ENCODE results near the gene ARMC9.

The ARMC9 gene

DNA sequence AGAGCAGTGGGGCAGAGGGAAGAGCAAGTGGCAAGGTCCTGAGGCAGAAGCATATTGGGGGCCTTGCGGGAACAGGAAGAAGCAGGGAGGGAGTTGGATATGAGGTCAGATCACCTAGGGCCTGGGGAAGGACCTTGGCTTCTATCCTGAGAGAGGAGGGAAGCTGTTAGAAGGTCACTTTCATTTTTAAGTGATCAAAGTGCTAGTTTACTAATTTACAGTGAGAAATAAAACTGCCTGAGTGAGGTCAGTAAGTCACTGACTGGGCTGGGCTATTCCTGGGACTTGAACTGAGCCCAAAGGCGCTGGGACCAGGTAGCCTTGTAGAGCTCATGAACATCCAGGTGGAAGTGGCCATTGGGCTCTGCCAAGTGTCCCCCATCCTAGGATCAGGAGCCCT is 120.5 kb downstream of the ARMC9 start:
- no peak for DNase-seq

DNA sequence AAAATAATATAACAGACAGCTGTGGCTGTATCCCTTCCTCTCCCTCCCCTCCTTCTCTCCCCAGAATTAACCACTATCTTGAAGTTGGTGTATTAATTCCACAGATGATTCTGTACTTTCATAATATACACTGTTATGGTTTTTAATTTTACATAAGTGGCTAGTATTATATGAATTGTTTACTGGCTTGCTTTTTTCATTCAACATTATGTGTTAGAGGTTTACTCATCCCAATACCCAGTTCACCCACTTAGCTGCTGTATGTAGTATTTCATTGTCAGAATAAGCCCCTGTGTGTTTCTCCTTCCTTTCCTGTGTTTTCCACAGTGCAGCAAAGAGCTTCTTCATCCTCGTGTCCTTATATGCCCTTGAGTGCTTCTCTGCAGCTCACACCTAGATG is 121.4 kb downstream of the ARMC9 start:
- DNase-seq: no peak

DNA sequence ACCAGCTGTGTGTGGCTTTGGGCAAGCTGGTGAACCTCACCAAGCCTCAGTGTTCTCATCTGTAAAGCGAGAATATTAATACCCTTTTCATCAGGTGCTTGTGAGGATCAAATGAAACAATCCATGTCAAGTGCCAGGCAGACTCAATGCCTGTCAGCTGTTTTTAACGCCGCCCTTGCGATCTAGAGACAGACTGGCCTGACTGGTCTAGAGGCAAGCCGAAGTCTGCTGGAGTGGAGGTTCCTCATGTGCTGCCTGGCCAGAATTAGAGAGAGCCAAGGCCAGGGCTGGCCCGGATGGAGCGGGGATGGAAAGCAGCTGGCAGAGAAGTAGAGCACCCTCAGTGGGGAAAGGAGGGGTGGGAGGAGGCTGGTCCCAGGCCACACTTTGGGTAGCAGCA is 122.6 kb downstream of the ARMC9 start:
- DNase-seq: no peak

DNA sequence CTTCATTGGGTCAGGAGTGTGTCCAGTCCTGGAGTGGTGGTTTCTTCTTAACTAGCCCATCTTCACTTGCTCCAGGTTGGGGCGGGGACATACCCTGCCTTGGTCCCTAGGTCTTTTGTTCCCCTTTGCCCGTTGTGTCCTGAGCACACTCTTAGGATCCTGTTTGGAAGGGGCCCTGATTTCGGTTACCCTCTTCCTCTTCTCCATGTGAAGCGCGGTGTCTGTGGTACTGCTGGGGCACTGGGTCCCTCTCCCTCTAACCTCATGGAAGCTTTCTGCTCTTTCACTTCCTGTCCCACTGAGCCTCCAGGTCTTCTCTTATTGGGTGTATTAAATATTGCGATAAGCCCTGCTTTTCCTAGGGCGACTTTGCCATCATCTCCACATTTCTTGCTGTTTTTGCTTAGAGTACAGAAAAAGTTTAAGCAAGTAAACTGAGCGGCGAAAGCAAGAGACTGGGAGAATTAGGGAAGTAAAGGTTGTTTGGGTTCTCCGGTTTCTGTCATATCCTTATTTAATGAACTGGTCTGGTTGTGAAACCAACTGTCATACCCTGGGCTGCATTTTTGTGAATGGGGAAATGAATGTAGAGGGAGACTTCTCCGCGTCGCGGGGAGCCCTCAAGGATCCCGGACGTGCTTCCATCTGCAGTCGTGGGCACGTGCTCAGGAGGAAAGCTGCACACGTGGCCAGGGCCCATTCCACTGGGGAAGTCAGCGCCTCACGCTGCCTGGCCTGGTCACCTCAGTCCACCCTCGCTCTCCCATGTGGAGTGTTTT is 123.3 kb downstream of the ARMC9 start:
- no peak for DNase-seq

DNA sequence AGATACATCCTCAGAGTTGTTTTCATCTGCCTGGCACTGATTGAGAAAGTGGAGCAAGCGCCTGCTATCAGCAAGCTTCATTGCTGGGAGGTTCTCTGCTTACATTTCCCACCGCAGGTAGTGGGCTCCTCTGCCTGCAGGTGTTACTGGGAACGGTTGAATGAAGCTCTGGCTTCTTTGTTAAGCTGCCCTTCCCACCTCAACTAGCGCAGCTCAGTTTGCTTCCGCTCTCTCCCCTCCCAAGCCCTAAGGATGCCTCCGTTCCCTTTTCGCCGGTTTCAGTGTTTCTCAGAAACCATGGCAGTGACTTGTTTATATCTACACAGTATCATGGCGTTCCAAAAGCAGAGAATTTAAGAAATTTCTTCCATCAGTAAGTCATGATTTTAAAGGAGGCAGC is 124.9 kb downstream of the ARMC9 start:
- no peak for DNase-seq

DNA sequence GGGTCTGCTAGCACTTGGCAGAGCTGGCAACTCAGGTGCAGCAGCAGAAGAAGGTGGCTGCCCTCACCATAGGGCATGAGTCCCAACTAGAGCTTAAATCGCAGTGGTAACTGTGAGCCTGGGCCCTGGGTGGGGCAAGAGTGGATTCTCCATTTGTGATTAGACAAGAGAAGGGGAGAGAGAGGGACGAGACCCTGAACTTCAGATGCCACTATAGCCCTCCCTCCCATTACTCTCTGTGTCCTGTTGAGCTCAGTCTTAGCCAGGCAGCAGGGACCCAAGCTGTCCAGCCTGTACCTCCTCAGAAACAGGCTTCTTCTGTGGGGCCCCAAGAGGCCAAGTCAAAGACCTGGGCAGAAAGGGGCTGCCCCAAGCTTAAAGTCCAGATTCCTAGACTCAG is 127.4 kb downstream of the ARMC9 start:
- DNase-seq: no peak

DNA sequence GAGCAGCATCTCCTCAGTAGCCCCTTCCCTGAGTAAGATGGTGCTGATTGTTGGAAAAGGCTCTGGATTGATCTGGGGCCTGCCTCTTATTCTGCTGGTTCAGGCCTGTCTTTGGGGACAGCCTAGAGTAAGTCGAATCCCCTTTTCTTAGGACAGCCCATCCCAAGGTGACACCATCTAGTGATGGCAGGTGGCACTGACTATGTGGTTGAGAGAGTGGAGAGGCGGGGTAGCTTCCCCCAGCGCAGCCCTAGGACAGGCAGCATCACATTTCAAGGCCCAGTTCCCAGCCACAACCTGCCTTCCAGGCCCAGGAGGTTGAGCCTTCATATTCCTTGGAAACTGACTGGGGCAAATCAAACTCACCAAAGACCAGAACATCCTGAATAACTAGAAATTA is 128.0 kb downstream of the ARMC9 start:
- DNase-seq: no peak

DNA sequence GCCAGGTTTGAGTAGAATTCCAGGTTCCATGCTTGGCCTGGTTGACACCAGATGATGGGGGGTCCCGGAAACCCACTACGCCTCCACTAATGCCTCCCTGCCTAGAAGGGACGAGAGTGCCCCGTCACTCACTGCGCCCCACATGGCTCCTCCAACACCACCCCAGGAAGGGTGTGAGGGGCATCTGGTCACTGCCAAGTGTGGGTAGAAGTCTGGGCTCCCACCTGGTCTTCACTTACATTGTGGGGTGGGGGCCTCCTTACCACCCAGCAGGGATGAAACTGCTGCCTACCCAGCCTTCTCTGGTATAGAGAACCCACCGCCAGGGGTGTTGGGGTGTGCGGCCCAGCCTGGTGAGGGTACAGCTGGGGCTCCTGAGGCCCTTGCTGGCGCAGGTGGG is 131.9 kb downstream of the ARMC9 start:
- DNase-seq: no peak

DNA sequence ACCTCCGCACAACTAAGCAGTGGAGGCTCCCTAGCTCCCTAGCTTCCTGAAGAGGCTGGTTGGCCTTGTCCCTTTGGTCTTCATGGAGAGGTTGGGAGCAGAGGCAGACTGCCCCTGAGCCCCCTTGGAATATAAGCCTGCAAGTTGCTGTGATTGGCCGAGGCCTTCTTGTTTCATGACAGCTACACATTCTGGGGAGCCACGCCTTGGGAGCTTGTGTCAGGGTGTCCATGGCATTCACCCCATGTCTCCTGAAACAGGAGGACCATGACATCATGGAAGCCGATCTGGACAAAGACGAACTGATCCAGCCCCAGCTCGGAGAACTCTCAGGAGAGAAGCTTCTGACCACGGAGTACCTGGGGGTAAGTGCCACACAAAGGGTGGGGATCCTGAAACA is 133.1 kb downstream of the ARMC9 start:
- DNase-seq: no peak

DNA sequence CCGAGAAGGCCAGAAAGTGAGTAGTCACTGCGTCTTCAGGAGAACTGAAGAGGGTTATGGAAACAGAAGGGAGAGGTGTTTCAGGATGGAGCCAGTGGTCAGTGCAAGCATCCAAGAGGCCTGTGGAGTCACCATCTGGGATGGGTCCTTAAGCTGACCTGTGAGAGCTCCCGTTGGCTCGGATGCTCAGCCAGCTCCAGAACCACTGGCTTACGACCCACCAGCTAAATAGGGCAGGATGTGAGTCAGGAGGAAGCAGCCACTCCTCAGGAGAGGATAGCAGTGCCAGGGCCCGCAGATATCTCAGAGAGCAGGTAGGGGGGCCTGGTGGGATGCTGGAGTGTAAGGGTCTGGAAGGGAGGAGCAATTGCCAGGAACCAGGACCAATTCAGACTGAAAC is 134.0 kb downstream of the ARMC9 start:
- DNase-seq: no peak

DNA sequence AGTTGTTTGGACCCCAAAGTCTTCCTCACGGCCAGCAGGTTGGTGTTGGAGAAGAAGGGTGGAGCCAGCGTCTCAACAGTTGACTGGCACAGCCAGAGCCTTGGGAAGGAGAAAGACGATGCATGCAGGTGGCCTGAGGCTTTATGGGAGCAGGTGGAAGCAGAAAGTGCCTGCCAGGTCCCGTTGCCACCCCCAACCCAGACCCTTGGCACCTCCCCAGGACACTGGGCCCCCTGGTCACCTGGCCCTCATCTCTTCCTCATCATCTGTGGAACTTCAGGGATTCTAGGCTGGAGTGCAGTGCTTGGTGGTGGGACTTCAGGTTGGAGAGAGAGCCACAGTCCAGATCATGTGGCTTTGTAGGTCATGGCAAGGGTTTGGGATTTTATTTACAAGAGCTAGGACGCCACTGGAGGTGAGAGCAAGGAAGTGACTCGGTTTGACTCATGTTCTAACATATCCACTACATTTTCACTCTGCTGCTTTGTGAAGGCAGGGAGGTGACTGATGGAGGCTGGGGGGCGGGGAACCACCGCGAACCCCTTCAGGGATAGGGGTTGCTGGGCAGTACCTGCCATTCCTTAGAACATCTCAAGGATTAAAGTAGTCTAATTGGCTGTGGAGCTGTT is 134.6 kb downstream of the ARMC9 start:
- no peak for DNase-seq

DNA sequence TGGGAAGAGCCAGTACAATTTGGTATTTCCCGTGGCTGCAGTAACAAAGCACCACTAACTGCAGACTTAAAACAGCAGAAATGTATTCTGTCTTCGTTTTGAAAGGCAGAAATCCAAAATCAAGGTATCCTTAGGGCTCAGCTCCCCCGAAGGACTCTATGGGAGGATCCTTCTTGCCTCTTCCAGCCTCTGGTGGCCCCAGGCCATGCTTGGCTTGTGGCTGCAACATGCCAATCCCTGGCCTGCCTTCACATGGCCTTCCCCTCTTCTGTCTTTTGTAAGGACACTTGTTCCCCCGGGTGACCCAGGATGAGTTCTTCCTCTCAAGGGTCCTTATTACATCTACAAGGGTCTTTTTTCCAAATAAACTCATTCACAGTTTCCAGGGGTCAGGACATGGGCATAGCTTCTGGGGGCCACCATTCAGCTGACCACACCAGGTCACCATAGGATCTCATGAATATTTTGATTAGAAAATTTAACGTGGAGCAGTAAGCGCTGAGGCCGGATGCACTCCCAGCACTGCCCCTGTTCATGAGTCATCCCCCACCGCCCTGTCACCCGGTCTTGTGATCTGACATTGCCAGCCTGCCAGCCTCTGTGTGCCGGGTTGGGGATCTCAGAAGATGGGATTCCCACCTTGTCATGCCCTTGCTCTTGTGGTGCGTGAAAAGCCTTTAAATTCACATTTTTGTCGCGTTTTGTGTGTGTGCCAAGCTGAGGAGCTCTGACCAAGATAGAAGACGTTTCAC is 135.9 kb downstream of the ARMC9 start:
- no peak for DNase-seq

DNA sequence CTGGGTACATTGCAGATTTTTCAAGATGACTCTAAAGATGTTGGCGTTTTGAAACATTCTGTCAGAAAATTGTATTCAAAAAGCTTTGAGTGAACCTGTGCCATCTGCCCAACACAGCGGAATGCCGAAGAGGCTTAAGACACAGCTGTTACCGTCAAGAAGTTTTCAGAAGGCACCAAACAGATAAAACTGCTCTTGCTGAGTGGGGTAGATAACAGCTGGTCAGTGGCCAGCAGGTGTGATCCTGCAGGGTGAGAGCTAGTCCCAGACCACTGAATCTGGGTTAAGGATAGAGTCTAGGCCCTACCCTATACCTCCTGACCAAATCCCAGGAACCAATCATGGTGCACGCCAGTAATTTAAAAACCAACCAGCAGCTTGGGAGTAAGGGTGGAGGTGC is 136.6 kb downstream of the ARMC9 start:
- no peak for DNase-seq

DNA sequence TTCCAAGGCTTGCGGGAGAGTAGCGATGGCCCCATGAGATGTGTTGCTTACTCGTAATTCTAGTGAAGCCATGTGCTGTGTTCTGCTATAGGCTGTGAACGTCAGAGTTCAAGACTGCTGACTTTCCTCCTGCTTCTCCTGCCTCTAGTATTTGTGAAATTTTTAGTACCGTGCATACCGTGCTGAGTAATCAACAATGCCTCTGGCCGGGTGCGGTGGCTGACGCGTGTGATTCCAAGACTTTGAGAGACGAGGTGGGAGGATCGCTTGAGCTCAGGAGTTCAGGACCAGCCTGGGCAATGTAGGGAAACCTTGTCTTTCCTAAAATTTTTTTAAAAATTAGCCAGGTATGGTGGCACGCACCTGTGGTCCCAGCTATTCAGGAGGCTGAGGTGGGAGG is 137.2 kb downstream of the ARMC9 start:
- no peak for DNase-seq

DNA sequence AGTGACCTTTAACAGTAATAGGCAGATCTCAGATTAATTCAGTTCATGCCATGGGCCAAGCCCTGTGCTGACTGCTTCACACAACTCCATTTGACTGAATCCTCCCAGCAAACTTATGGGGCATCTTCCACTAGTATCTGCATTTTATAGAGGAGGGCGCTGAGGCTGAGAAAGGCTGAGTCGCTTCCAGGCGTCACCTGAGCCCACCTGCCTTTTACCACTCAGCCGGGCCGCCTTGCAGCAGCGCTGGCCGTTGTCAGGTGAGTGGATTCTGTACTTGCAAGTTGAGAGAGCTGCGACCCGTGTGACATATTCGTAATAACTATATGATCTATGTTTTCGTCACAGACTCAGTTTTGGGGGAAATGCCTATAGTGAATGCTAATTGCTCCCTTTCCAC is 137.8 kb downstream of the ARMC9 start:
- DNase-seq: no peak

DNA sequence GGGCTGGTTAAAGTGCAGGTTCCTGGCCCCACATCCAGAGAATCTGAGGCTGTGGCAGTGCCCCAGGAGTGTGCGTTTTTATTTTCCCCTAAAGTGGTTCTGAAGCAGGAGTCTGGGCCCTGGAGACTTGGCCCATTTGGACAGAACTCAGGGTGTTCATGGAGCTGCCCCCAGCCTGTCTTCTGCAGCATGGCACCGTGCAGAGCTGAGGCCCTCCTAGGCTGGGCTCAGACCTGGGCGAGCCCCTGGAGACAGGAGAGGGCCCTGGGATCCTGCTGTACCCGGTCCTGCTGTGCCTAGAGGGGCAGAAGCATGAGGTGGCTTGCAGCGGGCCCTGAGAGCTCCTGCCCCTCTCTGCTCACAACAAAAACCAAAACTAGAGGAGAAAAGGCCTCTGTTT is 138.3 kb downstream of the ARMC9 start:
- DNase-seq: no peak

DNA sequence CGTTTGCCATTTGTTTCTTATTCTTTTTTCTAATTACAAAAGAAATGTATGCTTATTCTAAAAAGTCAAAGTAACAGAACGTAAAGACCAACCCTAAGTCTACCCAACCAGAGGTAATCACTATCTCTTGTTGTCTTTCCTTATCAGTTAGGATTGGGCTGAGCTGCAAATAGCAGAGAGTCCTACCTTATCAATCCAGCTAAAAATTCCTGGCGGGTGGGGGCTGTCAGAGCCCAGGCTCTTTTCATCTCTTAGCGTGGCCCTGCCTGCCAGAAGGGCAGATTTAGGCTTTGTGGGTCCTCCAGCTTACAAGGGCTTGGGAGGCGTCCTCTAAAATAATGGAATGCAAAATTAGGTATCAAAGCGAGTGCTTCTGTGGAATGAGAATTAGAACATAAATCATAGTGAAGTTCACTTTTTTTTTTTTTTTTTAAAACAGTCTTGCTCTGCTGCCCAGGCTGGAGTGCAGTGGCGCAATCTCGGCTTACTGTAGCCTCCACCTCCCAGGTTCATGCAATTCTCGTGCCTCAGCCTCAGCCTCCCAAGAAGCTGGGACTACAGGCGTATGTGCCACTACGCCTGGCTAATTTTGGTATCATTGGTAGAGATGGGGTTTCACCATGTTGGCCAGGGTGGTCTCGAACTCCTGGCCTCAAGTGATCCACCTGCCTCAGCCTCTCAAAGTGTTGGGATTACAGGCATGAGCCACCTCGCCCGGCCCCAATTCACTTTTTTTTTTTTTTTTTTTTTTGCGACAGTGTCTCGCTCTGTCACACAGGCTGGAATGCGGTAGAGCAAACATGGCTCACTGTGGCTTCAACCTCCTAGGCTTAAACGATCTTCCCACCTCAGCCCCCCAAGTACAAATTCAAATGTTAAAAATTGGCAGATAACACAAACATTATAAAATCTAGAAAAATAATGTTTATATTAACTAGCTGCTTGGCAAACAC is 139.7 kb downstream of the ARMC9 start:
- DNase-seq: no peak

DNA sequence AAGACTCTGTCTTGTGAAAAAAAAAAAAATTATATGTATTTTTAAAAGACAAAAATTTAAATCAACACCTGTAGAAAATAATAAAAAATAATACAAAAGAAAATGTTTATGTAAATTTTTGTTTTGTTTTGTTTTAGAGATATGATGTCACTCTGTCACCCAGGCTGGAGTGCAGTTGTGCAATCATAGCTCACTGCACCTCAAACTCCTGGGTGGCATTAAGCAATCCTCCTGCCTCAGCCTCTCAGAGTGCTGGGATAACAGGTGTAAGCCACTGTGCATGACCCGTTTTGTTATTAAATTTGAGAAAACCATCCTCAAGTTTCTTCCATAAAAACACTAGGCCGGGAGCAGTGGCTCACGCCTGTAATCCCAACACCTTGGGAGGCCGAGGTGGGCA is 140.9 kb downstream of the ARMC9 start:
- no peak for DNase-seq

DNA sequence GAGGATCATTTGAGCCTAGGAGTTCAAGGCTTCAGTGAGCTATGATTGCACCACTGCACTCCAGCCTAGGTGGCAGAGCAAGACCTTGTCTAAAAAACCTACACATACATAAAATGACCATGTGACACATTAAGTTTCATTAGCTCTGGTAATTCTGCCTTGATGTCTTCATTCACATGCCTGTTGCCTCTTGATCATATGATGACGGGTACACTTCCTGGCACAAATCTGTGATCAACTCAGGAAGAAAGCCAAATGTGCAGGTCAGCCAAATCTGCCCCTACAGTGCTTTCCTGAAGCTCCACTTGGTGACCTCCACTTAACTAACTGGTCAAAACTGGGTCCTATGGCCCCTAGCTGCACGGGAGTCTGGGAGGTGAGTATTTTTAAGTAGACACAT is 142.7 kb downstream of the ARMC9 start:
- no peak for DNase-seq

DNA sequence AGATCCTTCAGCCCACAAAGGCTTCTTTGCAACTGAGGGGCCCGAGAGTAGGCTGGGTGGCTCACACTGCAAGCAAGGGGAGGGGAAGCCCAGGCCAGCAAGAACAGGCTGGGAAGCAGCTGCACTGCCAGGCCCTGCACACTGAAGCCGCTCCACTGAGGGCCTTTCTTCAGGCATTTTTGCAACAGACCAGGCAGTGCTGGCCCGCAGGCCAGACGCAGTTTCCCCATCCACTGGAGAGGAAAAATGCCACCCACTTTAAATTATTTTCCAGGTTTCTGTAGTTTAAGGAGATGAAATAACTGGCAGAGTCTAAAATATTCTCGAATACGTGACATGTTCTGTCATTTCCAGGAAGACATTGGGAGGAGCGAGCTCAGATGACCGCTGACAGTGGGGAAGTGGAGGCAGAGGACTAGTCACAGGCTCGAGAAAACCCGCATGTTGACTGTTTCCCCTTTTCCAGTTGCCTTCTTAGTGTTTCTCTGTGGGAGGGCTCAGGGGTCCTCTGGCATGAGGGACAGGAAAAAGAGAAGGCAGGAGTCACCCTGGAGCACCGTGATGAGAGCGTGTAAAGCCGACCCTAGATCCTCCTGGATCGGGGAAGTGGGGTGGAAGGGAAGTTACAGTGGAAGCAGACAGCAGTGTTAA is 143.8 kb downstream of the ARMC9 start:
- DNase-seq: no peak

DNA sequence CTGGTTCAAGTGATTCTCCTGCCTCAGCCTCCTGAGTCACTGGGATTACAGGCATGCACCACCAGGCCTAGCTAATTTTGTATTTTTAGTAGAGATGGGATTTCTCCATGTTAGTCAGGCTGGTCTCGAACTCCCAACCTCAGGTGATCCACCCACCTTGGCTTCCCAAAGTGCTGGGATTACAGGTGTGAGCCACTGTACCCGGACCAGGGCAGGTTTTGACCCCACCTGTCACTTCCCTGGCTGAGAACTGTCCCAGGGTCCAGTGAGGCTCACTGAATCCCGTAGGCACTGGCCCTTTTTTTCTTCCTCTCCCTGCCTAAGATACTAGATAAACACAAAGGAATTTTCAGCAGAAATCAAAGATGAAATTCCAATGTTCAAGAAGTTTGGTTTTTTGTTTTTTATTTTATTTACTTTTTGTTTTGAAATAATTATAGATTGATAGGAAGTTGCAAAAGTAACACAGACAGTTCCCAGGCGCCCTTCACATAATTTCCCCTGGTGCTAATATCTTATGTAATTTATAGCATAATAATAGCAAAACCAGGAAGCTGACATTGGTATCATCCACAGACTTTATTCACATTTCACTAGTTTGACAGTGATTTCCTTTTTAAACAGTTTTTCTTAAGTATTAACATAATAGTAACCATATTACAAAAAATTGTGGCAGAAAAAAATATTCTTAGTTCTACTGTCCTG is 144.7 kb downstream of the ARMC9 start:
- DNase-seq: no peak

DNA sequence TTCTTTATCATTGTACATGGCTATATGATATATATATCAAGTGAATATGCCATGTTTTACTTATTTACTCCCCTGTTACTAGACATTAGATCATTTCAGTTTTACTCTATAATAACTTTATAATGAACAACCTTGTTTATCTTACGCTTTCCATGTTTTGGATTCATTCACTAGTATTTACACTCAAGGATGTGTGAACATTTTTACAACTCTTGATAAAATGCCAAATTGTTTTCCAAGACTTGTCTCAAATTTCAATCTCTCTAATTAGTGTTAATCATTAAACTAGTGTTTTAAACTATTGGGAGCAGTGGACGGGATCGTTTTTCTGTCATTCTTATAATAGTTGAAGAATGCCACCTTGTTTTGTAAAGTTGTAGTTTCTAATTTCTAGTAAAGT is 145.6 kb downstream of the ARMC9 start:
- DNase-seq: no peak
